Esophagus (tissue), 2 donors: ENCODE data around the gene ANKRD37. TPM values are rescaled to one million over a fixed set of nuclear protein-coding genes. Genes with fewer than 3 reads are reported as not detected.

Experiments
- H3K27ac ChIP-seq, 2 donors: one replicate each; pipeline ENCODE4 v1.5.1; 2013; ENCODE audit warnings: low read depth in 2 of 2, mild to moderate bottlenecking in 2 of 2, inconsistent platforms in 1 of 2, low read length in 1 of 2, moderate library complexity in 1 of 2
- H3K27me3 ChIP-seq, 2 donors: one replicate each; pipeline ENCODE4 v1.6.1; 2013; ENCODE audit warnings: low read length in 2 of 2, control low read depth in 1 of 2, mild to moderate bottlenecking in 1 of 2; ENCODE audit not compliant: insufficient read depth in 2 of 2, control insufficient read depth in 1 of 2
- H3K36me3 ChIP-seq, 2 donors: one replicate each; pipeline ENCODE4 v1.6.1; 2013; ENCODE audit warnings: low read length in 1 of 2; ENCODE audit not compliant: control insufficient read depth in 2 of 2, insufficient read depth in 2 of 2
- H3K4me1 ChIP-seq, 2 donors: one replicate each; pipeline ENCODE4 v1.6.1; 2013; ENCODE audit warnings: low read length in 1 of 2; ENCODE audit not compliant: control insufficient read depth in 2 of 2, insufficient read depth in 2 of 2
- H3K4me3 ChIP-seq, 2 donors: one replicate each; pipeline ENCODE4 v1.5.1; 2013; ENCODE audit warnings: low read length in 2 of 2, mild to moderate bottlenecking in 2 of 2, low read depth in 1 of 2, moderate library complexity in 1 of 2
- H3K9me3 ChIP-seq, 2 donors: one replicate each; pipeline ENCODE4 v1.6.1; 2013; ENCODE audit warnings: mild to moderate bottlenecking in 2 of 2, low read depth in 1 of 2, low read length in 1 of 2, moderate library complexity in 1 of 2; ENCODE audit not compliant: control insufficient read depth in 2 of 2, insufficient read depth in 1 of 2
- WGBS, 2 donors: extraction: QIAGEN DNeasy Blood & Tissue Kit; methylation state at CpG; one replicate each; pipeline ENCODE4 v1.1.7; 2013; 5-methylcytosine and 5-hydroxymethylcytosine counted together
- polyA plus RNA-seq, 2 donors: library from polyadenylated mRNA; stranded (reverse); fragments of 200-250 nt; gene quantifications; one replicate each; pipeline ENCODE4 v1.2.3, GENCODE V29; 2013
- donor health status: healthy with polysubstance abuse.
- donor health status: Bipolar disorder and iron deficiency.

Gene ANKRD37
- 100 to 1,000 TPM in 1 of 2 donors, 10 to 100 TPM in 1; 64.1 to 112 TPM for polyA plus RNA-seq

GRCh38 chr4:185396724-185397385 is at the start of gene ANKRD37:
Gene ANKRD37, plus strand, starts transcription at chr4:185396841. Its CDS starts 83 bp downstream, at chr4:185396924.
- peaks cover 0 to 3% of the 10 kb centered on the region in 2 donors for H3K36me3 ChIP-seq
- no peaks in the 10 kb centered on the region for H3K27me3 ChIP-seq
- no peaks in the 10 kb centered on the region for H3K4me1 ChIP-seq
- H3K9me3 ChIP-seq = no peaks in the 10 kb centered on the region
- H3K4me3 ChIP-seq = peak within 1 kb of the TSS; percentile 54 to 77
- 7 to 10% methylated on average over 38 of the region's 38 CpGs for WGBS, 2 donors
- H3K27ac ChIP-seq = peak within 1 kb of the TSS; percentile 100

- H3K27ac ChIP-seq = no peak overlapping the region
- H3K4me3 ChIP-seq = no peak overlapping the region
- peaks cover 0 to 3% of the 10 kb centered on the region in 2 donors for H3K36me3 ChIP-seq
- H3K4me1 ChIP-seq = no peaks in the 10 kb centered on the region
- 86 to 87% methylated on average over 14 of the region's 14 CpGs for WGBS, 2 donors
- H3K27me3 ChIP-seq = no peaks in the 10 kb centered on the region
- H3K9me3 ChIP-seq = no peaks in the 10 kb centered on the region
Observed at GRCh38 chr4:185346975-185347601, 49.6 kb upstream of the ANKRD37 start.

- Histone ChIP-seq H3K27ac (no peak overlapping the region), H3K27me3 (no peaks in the 10 kb centered on the region), H3K4me1 (no peaks in the 10 kb centered on the region), H3K4me3 (no peak overlapping the region), H3K9me3 (no peaks in the 10 kb centered on the region), H3K36me3 (peaks cover 0 to 6% of the 10 kb centered on the region in 2 donors)
- WGBS, 2 donors = 87 to 92% methylated on average over 13 of the region's 13 CpGs
Observed at GRCh38 chr4:185351691-185352090, 45.0 kb upstream of the ANKRD37 start.

GRCh38 chr4:185352202-185352601 is 44.4 kb upstream of the ANKRD37 start:
- no peak overlapping the region for H3K4me3 ChIP-seq
- no peaks in the 10 kb centered on the region for H3K4me1 ChIP-seq
- peaks cover 0 to 6% of the 10 kb centered on the region in 2 donors for H3K36me3 ChIP-seq
- no peak overlapping the region for H3K27ac ChIP-seq
- 89 to 92% methylated on average over 7 of the region's 7 CpGs for WGBS, 2 donors
- no peaks in the 10 kb centered on the region for H3K27me3 ChIP-seq
- no peaks in the 10 kb centered on the region for H3K9me3 ChIP-seq

- no peaks in the 10 kb centered on the region for H3K27me3 ChIP-seq
- WGBS, 2 donors = 94 to 96% methylated on average over 2 of the region's 2 CpGs
- no peak overlapping the region for H3K27ac ChIP-seq
- no peaks in the 10 kb centered on the region for H3K4me1 ChIP-seq
- H3K4me3 ChIP-seq = no peak overlapping the region
- no peaks in the 10 kb centered on the region for H3K9me3 ChIP-seq
- H3K36me3 ChIP-seq = peaks cover 0 to 6% of the 10 kb centered on the region in 2 donors
Observed at GRCh38 chr4:185352741-185353140, 43.9 kb upstream of the ANKRD37 start.

- WGBS, 2 donors = 83 to 87% methylated on average over 5 of the region's 5 CpGs
- no peaks in the 10 kb centered on the region for H3K27me3 ChIP-seq
- no peak overlapping the region for H3K4me3 ChIP-seq
- H3K4me1 ChIP-seq = no peaks in the 10 kb centered on the region
- no peak overlapping the region for H3K27ac ChIP-seq
- peaks cover 0 to 5% of the 10 kb centered on the region in 2 donors for H3K36me3 ChIP-seq
- H3K9me3 ChIP-seq = no peaks in the 10 kb centered on the region
Observed at GRCh38 chr4:185357211-185357610, 39.4 kb upstream of the ANKRD37 start.

GRCh38 chr4:185357733-185358440 is 38.8 kb upstream of the ANKRD37 start:
- no peaks in the 10 kb centered on the region for H3K9me3 ChIP-seq
- no peak overlapping the region for H3K27ac ChIP-seq
- no peaks in the 10 kb centered on the region for H3K27me3 ChIP-seq
- H3K4me3 ChIP-seq = no peak overlapping the region
- H3K36me3 ChIP-seq = no peaks in the 10 kb centered on the region
- 86 to 87% methylated on average over 7 of the region's 7 CpGs for WGBS, 2 donors
- H3K4me1 ChIP-seq = no peaks in the 10 kb centered on the region

- no peak overlapping the region for H3K4me3 ChIP-seq
- no peaks in the 10 kb centered on the region for H3K36me3 ChIP-seq
- no peak overlapping the region for H3K27ac ChIP-seq
- WGBS, 2 donors = 80 to 83% methylated on average over 4 of the region's 4 CpGs
- H3K9me3 ChIP-seq = no peaks in the 10 kb centered on the region
- no peaks in the 10 kb centered on the region for H3K4me1 ChIP-seq
- H3K27me3 ChIP-seq = no peaks in the 10 kb centered on the region
Observed at GRCh38 chr4:185358514-185358913, 38.1 kb upstream of the ANKRD37 start.

- H3K27me3 ChIP-seq = no peaks in the 10 kb centered on the region
- no peak overlapping the region for H3K4me3 ChIP-seq
- no peaks in the 10 kb centered on the region for H3K9me3 ChIP-seq
- 96% methylated on average over 4 of the region's 4 CpGs for WGBS, 2 donors
- no peak overlapping the region for H3K27ac ChIP-seq
- no peaks in the 10 kb centered on the region for H3K36me3 ChIP-seq
- H3K4me1 ChIP-seq = no peaks in the 10 kb centered on the region
Observed at GRCh38 chr4:185358959-185359358, 37.7 kb upstream of the ANKRD37 start.
